HK-2 (cell line): Measurements from ENCODE around the gene PLAU.
"Not testable (repeated sequence)": the region's sequence is repeated elsewhere in the genome, so short reads cannot be mapped to it uniquely, and the experiment has no call there.

Experiments
- DNase-seq: peaks from one replicate; pipeline ENCODE4 v3.0.0-alpha.2; 2018; ENCODE audit not compliant: unreplicated experiment

Gene PLAU

GRCh38 chr10:73950155-73950948 lies 39.4 kb downstream of the PLAU start:
- no peak for DNase-seq

DNA sequence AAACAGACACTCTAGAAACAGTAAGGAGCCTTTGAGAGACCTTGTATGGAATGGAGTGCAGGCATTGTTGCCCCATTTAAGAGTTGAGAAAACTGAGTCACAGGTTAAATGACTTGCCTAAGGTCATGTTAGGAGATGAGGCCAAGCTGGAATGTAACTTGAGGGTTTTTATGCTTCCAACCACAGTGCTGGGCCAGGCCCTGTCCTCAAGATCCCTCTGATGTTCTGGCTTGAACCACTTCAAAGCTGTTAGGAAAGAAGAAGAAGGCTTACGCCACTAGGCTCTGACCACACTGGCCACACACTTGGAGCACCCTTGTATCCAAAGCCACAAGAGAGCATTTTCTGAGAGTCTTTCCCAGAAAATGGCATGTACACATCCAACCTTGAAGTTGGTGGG lies 42.7 kb downstream of the PLAU start:
- DNase-seq = peak; percentile 44

- DNase-seq = no peak
These were observed 43.8 kb downstream of the PLAU start for GRCh38 chr10:73954737-73955136.

DNA sequence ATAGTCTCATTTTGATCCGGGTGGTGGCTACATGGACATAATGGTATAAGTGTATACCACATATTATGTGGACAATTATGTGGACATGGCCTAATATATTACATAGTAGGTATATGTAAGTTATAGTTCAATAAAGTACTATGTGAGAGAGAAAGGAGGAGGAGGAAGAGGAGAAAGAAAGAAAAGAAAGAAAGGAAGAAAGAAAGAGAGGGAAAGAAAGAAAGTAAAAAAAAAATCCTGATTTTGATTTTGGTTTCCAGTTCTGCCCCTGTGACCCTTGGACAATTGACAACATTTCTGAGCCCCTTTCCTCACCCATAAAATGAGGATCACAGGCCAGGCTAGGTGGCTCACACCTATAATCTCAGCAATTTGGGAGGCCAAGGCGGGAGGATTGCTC lies 44.8 kb downstream of the PLAU start:
- no peak for DNase-seq

DNA sequence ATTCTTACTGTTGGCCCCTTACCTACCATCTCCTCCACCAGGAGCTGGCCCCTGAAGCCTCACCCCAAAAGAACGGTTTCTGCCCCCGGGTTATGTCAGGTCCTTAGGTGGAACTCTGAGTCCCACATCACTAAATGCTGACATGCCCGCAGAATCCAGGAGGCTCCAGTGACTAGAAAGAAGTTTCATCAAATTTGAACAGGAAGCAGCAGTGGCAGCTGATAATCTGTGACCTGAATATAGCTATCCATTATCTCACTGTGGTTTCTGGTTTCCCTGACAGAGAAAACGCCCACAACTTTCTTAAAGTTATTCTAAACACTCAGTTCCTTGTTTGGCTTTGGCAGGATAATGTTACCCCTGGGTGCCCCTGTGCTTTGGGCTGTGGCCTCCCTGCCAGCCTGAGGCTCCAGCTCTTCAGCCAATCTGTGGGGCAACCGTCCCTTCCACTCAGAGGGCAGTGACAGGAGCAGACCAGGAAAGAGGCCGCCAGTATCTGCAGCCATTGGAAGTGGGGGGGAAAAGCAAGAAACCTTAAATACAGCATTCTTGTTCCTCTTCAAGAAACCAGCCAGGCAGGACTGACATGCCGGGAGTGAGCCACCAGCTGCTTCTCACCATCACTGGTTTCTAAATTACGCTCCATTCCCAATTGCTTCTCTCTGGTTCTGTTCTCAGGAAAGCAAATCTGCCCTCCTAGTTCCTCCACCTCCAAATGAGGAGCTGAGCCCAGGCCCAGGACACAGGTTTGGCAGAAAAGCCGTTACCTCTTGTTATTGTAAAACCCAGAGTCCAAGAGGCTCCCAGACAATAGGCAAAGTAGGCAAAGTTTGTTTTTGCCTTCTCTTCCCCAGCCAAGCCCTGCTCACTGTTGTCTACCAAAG lies 45.8 kb downstream of the PLAU start:
- peak; percentile 65 for DNase-seq

GRCh38 chr10:73959484-73960243 lies 48.7 kb downstream of the PLAU start:
- no peak for DNase-seq

DNA sequence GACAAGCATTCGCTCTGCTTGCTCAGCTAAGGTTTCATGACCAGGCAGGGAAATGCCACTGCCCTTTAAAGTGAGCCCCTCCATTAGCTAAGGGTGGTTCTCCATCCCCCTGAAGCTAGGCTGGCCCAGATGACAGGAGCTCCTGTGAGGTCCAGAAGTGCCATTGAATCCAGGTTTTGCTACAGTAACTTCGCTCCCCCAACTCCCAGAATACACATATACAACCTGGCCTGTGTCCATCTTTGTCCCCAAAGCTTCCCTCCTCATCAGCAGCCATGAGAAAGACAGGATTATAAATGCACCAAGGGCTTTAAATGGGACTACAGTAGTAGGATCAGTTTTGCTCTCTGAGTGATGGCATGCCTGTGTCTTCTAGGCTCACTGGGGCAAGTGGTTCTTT lies 51.5 kb downstream of the PLAU start:
- DNase-seq = no peak

- DNase-seq = not testable (repeated sequence)
These were observed 52.6 kb downstream of the PLAU start for GRCh38 chr10:73963533-73963932.

DNA sequence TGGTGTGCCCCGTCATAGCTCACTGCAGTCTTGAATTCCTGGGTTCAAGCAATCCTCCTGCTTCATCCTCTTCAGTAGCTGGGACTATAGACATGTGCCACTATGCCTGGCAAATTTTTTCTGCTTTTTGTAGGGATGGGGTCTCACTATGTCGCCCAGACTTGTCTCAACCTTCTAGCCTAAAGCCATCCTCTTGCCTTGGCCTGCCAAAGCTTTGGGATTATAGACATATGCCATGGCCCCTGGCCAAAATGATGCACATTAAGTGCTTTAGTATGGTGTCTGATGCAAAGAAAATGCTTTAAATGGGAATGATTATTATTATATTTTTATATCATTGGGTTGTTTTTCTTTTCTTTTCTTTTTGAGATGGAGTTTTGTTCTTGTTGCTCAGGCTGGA lies 53.8 kb downstream of the PLAU start:
- no peak for DNase-seq

DNA sequence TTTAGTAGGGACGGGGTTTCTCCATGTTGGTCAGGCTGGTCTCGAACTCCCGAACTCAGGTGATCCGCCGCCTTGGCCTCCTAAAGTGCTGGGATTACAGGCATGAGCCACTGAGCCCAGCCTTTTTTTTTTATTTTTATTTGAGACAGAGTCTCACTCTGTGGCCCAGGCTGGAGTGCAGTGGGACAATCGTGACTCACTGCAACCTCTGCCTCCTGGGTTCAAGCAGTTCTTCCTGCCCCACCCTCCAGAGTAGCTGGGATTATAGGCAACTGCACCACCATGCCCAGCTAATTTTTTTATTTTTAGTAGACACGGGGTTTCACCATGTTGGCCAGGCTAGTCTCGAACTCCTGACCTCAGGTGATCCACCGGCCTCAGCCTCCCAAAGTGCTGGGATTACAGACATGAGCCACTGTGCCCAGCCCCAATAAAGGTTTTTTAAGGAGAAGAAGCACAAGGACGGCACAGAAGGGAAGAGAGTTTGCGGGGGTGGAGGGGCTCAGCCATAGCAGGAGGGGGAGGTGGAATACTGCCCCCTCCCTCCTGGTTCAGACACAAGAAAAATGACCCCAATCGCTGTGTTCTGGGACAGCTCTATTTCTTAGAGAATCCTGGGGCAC lies 54.4 kb downstream of the PLAU start:
- peak; percentile 44 for DNase-seq

GRCh38 chr10:73965890-73966768 lies 55.2 kb downstream of the PLAU start:
- DNase-seq = peak; percentile 97

DNA sequence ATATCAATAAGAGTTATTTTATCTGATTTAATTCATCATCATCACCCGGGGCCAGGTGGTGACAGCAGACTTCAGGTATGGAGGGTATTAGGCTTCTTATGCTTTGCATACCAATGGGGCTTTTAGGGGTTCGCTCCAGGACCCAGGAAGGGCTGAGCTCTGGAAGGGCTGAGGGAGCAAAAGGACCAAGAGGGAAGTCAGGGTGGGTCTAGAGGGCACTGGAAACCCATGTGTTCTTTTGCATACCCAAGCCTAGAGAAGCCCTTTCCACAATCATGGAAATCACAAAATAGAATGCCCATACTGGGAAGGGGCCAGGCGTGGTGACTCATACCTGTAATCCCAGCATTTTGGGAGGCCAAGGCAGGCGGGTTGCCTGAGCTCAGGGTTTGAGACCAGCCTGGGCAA lies 56.1 kb downstream of the PLAU start:
- DNase-seq = no peak
